ENCODE measurements around the gene TTC7B.
"Not testable (repeated sequence)": the region's sequence is repeated elsewhere in the genome, so short reads cannot be mapped to it uniquely, and the experiment has no call there.

Gene TTC7B

GRCh38 chr14:90836692-90837063 is 20.4 kb upstream of the TTC7B start:
- in situ Hi-C loops (cut with HindIII; ENCODE audit: low pct_ligation_motif_present, low pct_unique_long_range_greater_than_20kb, low sequenced_read_pairs): no loop called here
- no peak for DNase-seq

- no peak for DNase-seq
- in situ Hi-C loops (cut with HindIII; ENCODE audit: low pct_ligation_motif_present, low pct_unique_long_range_greater_than_20kb, low sequenced_read_pairs): no loop called here
These were observed 15.6 kb upstream of the TTC7B start for GRCh38 chr14:90831821-90832220.

GRCh38 chr14:90830931-90831701 is 14.9 kb upstream of the TTC7B start:
- in situ Hi-C loops (cut with HindIII; ENCODE audit: low pct_ligation_motif_present, low pct_unique_long_range_greater_than_20kb, low sequenced_read_pairs): no loop called here
- DNase-seq: no peak

- DNase-seq: no peak
- in situ Hi-C loops (cut with HindIII; ENCODE audit: low pct_ligation_motif_present, low pct_unique_long_range_greater_than_20kb, low sequenced_read_pairs): no loop called here
These were observed 13.4 kb upstream of the TTC7B start for GRCh38 chr14:90829677-90830076.

GRCh38 chr14:90828642-90829487 is 12.6 kb upstream of the TTC7B start:
- in situ Hi-C loops (cut with HindIII; ENCODE audit: low pct_ligation_motif_present, low pct_unique_long_range_greater_than_20kb, low sequenced_read_pairs): no loop called here
- no peak for DNase-seq

- in situ Hi-C loops (cut with HindIII; ENCODE audit: low pct_ligation_motif_present, low pct_unique_long_range_greater_than_20kb, low sequenced_read_pairs): no loop called here
- DNase-seq: peak; percentile 89
These were observed 11.8 kb upstream of the TTC7B start for GRCh38 chr14:90827919-90828610.

- DNase-seq; in situ Hi-C loops (cut with HindIII; ENCODE audit: low pct_ligation_motif_present, low pct_unique_long_range_greater_than_20kb, low sequenced_read_pairs): not testable (repeated sequence)
These were observed 7.3 kb upstream of the TTC7B start for GRCh38 chr14:90823542-90823941.

- peak; percentile 66 for DNase-seq
- in situ Hi-C loops (cut with HindIII; ENCODE audit: low pct_ligation_motif_present, low pct_unique_long_range_greater_than_20kb, low sequenced_read_pairs): no loop called here
These were observed 4.7 kb upstream of the TTC7B start for GRCh38 chr14:90820958-90821357.

GRCh38 chr14:90819734-90820393 is 3.6 kb upstream of the TTC7B start:
- no peak for DNase-seq
- in situ Hi-C loops (cut with HindIII; ENCODE audit: low pct_ligation_motif_present, low pct_unique_long_range_greater_than_20kb, low sequenced_read_pairs): no loop called here

GRCh38 chr14:90818715-90819114 is 2.5 kb upstream of the TTC7B start:
- no peak for DNase-seq

GRCh38 chr14:90816681-90817436 is 629 bp upstream of the TTC7B start:
- in situ Hi-C loops (cut with HindIII; ENCODE audit: low pct_ligation_motif_present, low pct_unique_long_range_greater_than_20kb, low sequenced_read_pairs): no loop called here
- DNase-seq: no peak

More at GRCh38 chr14:90818715-90819114, 2.5 kb upstream of the TTC7B start:
- in situ Hi-C loops (cut with HindIII; ENCODE audit: low pct_ligation_motif_present, low pct_unique_long_range_greater_than_20kb, low sequenced_read_pairs): no loop called here

GRCh38 chr14:90815572-90815821 is 733 bp downstream of the TTC7B start:
- no peak for DNase-seq
- in situ Hi-C loops (cut with HindIII; ENCODE audit: low pct_ligation_motif_present, low pct_unique_long_range_greater_than_20kb, low sequenced_read_pairs): no loop called here

GRCh38 chr14:90814806-90815571 is 1.2 kb downstream of the TTC7B start:
- in situ Hi-C loops (cut with HindIII; ENCODE audit: low pct_ligation_motif_present, low pct_unique_long_range_greater_than_20kb, low sequenced_read_pairs): no loop called here
- no peak for DNase-seq

GRCh38 chr14:90813442-90813841 is 2.8 kb downstream of the TTC7B start:
- in situ Hi-C loops (cut with HindIII; ENCODE audit: low pct_ligation_motif_present, low pct_unique_long_range_greater_than_20kb, low sequenced_read_pairs): no loop called here
- no peak for DNase-seq

- in situ Hi-C loops (cut with HindIII; ENCODE audit: low pct_ligation_motif_present, low pct_unique_long_range_greater_than_20kb, low sequenced_read_pairs): no loop called here
- no peak for DNase-seq
These were observed 4.1 kb downstream of the TTC7B start for GRCh38 chr14:90812109-90812508.

GRCh38 chr14:90811641-90812040 is 4.6 kb downstream of the TTC7B start:
- DNase-seq: no peak
- in situ Hi-C loops (cut with HindIII; ENCODE audit: low pct_ligation_motif_present, low pct_unique_long_range_greater_than_20kb, low sequenced_read_pairs): no loop called here

GRCh38 chr14:90810806-90811205 is 5.4 kb downstream of the TTC7B start:
- DNase-seq: no peak
- in situ Hi-C loops (cut with HindIII; ENCODE audit: low pct_ligation_motif_present, low pct_unique_long_range_greater_than_20kb, low sequenced_read_pairs): no loop called here
